Measurements from ENCODE around the gene ZMAT2.

DNA sequence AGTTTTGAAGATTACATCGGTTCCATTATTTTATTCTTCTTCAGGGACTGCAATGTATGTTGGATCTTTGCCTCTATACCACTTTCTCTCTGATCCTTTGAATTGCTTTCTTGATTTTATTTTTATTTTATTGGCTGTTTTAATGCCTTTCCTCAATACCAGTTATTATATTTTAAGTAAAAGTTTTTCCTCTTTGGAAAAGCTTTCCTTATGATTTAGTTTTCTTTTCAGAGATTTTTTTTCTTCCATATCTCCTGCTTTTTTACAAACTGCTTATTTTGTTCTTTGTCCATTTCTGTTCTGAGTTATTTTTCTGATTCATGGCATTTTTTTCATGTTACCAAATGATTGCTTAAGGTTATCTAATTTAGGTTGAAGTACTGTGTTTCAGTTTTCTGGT lies 11.5 kb downstream of the ZMAT2 start:
- TF ChIP-seq, protein P1, sequence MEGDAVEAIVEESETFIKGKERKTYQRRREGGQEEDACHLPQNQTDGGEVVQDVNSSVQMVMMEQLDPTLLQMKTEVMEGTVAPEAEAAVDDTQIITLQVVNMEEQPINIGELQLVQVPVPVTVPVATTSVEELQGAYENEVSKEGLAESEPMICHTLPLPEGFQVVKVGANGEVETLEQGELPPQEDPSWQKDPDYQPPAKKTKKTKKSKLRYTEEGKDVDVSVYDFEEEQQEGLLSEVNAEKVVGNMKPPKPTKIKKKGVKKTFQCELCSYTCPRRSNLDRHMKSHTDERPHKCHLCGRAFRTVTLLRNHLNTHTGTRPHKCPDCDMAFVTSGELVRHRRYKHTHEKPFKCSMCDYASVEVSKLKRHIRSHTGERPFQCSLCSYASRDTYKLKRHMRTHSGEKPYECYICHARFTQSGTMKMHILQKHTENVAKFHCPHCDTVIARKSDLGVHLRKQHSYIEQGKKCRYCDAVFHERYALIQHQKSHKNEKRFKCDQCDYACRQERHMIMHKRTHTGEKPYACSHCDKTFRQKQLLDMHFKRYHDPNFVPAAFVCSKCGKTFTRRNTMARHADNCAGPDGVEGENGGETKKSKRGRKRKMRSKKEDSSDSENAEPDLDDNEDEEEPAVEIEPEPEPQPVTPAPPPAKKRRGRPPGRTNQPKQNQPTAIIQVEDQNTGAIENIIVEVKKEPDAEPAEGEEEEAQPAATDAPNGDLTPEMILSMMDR (IDR thresholded peaks at IDR 0.05) = no peak
- TF ChIP-seq POLR2A (IDR thresholded peaks at IDR 0.05) = no peak

Data from adrenal gland (tissue), 5 donors.